Trophoblast cell (in vitro differentiated cells and primary cell): ENCODE measurements around the gene JSRP1.
A peak's percentile ranks its signal among the peaks of the same experiment; 100 is the strongest.

Experiments
- DNase-seq, 2 donors: peaks; one replicate each; pipeline ENCODE4 v3.0.0-alpha.2; 2016
- H2AFZ ChIP-seq: 2 replicates; pipeline ENCODE4 v1.6.1; 2013; ENCODE audit warnings: low read length, moderate library complexity, mild to moderate bottlenecking; ENCODE audit not compliant: insufficient read depth, poor library complexity
- H2AK5ac ChIP-seq: 2 replicates; pipeline ENCODE4 v1.6.1; 2013; ENCODE audit warnings: mild to moderate bottlenecking, low read length
- H2BK120ac ChIP-seq: 2 replicates; pipeline ENCODE4 v1.6.1; 2013; ENCODE audit warnings: low read length, mild to moderate bottlenecking, moderate library complexity; ENCODE audit not compliant: insufficient read depth, poor library complexity
- H2BK12ac ChIP-seq: 2 replicates; pipeline ENCODE4 v1.6.1; 2013; ENCODE audit warnings: mild to moderate bottlenecking, low read length, moderate library complexity
- H2BK5ac ChIP-seq: 2 replicates; pipeline ENCODE4 v1.6.1; 2013; ENCODE audit warnings: low read length, low read depth, moderate library complexity, mild to moderate bottlenecking; ENCODE audit not compliant: poor library complexity
- H3K14ac ChIP-seq: 2 replicates; pipeline ENCODE4 v1.6.1; 2013; ENCODE audit warnings: mild to moderate bottlenecking, low read length
- H3K18ac ChIP-seq: 2 replicates; pipeline ENCODE4 v1.6.1; 2013; ENCODE audit warnings: mild to moderate bottlenecking, low read length
- H3K23ac ChIP-seq: 2 replicates; pipeline ENCODE4 v1.6.1; 2013; ENCODE audit warnings: low read length
- H3K27ac ChIP-seq: 2 replicates; pipeline ENCODE4 v1.5.1; 2013; ENCODE audit warnings: low read depth, mild to moderate bottlenecking, inconsistent platforms, low read length, moderate library complexity
- H3K27me3 ChIP-seq: 2 replicates; pipeline ENCODE4 v1.6.1; 2013; ENCODE audit warnings: inconsistent platforms, mild to moderate bottlenecking, low read length, moderate library complexity; ENCODE audit not compliant: insufficient read depth
- H3K36me3 ChIP-seq, 2 experiments: 1 replicate in 1 of 2; 2 replicates in 1 of 2; pipeline ENCODE4 v1.6.1; 2013; ENCODE audit warnings: low read length in 2 of 2, mild to moderate bottlenecking in 2 of 2, moderate library complexity in 1 of 2; ENCODE audit not compliant: insufficient read depth in 2 of 2, control insufficient read depth in 1 of 2
- H3K4ac ChIP-seq: 2 replicates; pipeline ENCODE4 v1.6.1; 2013; ENCODE audit warnings: low read depth, mild to moderate bottlenecking, low read length, moderate library complexity
- H3K4me1 ChIP-seq, 2 experiments: 1 replicate in 1 of 2; 2 replicates in 1 of 2; pipeline ENCODE4 v1.6.1; 2013; ENCODE audit warnings: low read length in 2 of 2, mild to moderate bottlenecking in 2 of 2, moderate library complexity in 1 of 2; ENCODE audit not compliant: insufficient read depth in 2 of 2, control insufficient read depth in 1 of 2
- H3K4me2 ChIP-seq: 2 replicates; pipeline ENCODE4 v1.6.1; 2013; ENCODE audit warnings: inconsistent platforms, mild to moderate bottlenecking, low read length, moderate library complexity
- H3K4me3 ChIP-seq: 2 replicates; pipeline ENCODE4 v1.5.1; 2013; ENCODE audit warnings: mild to moderate bottlenecking, low read depth, low read length, inconsistent platforms
- H3K79me1 ChIP-seq: one replicate; pipeline ENCODE4 v1.6.1; 2013; ENCODE audit warnings: low read length
- H3K79me2 ChIP-seq: 2 replicates; pipeline ENCODE4 v1.6.1; 2013; ENCODE audit warnings: low read length, mild to moderate bottlenecking; ENCODE audit not compliant: control insufficient read depth, insufficient read depth, poor library complexity
- H3K9ac ChIP-seq: 2 replicates; pipeline ENCODE4 v1.6.1; 2013; ENCODE audit warnings: mild to moderate bottlenecking, low read length
- H3K9me3 ChIP-seq: 2 replicates; pipeline ENCODE4 v1.6.1; 2013; ENCODE audit warnings: low read depth, mild to moderate bottlenecking, control low read depth, inconsistent platforms, low read length; ENCODE audit not compliant: insufficient read depth
- H4K12ac ChIP-seq: 2 replicates; pipeline ENCODE4 v1.6.1; 2013; ENCODE audit warnings: low read depth, mild to moderate bottlenecking, low read length, moderate library complexity
- H4K8ac ChIP-seq: 2 replicates; pipeline ENCODE4 v1.6.1; 2013; ENCODE audit warnings: low read depth, mild to moderate bottlenecking, low read length, moderate library complexity
- H4K91ac ChIP-seq: one replicate; pipeline ENCODE4 v1.6.1; 2013; ENCODE audit warnings: low read depth, mild to moderate bottlenecking, low read length, moderate library complexity
- WGBS: extraction: QIAGEN DNeasy Blood & Tissue Kit; methylation state at CpG from one replicate; pipeline ENCODE4 v1.1.7; 2013; ENCODE audit warnings: missing lambda C conversion rate; ENCODE audit not compliant: insufficient read length, insufficient coverage; ENCODE audit errors: extremely low coverage; 5-methylcytosine and 5-hydroxymethylcytosine counted together

Gene JSRP1

GRCh38 chr19:2231621-2232221 is 24.5 kb downstream of the JSRP1 start:
- no CpG with 5 or more reads among the region's 21 CpGs for WGBS
- no peak overlapping the region for H3K9ac ChIP-seq

GRCh38 chr19:2230807-2231533 is 25.2 kb downstream of the JSRP1 start:
- H3K9me3 ChIP-seq: peaks cover under 1% of the 10 kb centered on the region
- H3K4me2 ChIP-seq: no peak overlapping the region
- no peak overlapping the region for H3K4ac ChIP-seq
- H3K36me3 ChIP-seq: peaks cover 70 to 73% of the 10 kb centered on the region in 2 experiments
- no peaks in the 10 kb centered on the region for H3K27me3 ChIP-seq
- H4K91ac ChIP-seq: no peak overlapping the region
- no CpG with 5 or more reads among the region's 12 CpGs for WGBS
- H3K79me2 ChIP-seq: peaks cover 14% of the 10 kb centered on the region
- H3K23ac ChIP-seq: no peak overlapping the region
- peaks cover 7% of the 10 kb centered on the region for H3K79me1 ChIP-seq
- H2BK120ac ChIP-seq: no peak overlapping the region
- H3K4me3 ChIP-seq: no peak overlapping the region
- H3K27ac ChIP-seq: no peak overlapping the region
- peak overlapping the region; percentile 9 for H4K12ac ChIP-seq
- no peak for DNase-seq
- no peak overlapping the region for H2AFZ ChIP-seq
- H2BK12ac ChIP-seq: no peak overlapping the region
- no peak overlapping the region for H2AK5ac ChIP-seq
- no peak overlapping the region for H4K8ac ChIP-seq
- H2BK5ac ChIP-seq: no peak overlapping the region
- peaks cover 3 to 4% of the 10 kb centered on the region in 2 experiments for H3K4me1 ChIP-seq
- no peak overlapping the region for H3K14ac ChIP-seq
- H3K18ac ChIP-seq: no peak overlapping the region
- no peak overlapping the region for H3K9ac ChIP-seq

More at GRCh38 chr19:2231621-2232221, 24.5 kb downstream of the JSRP1 start:
- no peak overlapping the region for H3K4ac ChIP-seq
- no peak overlapping the region for H4K12ac ChIP-seq
- no peak overlapping the region for H3K14ac ChIP-seq
- no peak overlapping the region for H3K23ac ChIP-seq
- peaks cover 12% of the 10 kb centered on the region for H3K79me1 ChIP-seq
- H4K8ac ChIP-seq: no peak overlapping the region
- H3K4me3 ChIP-seq: no peak overlapping the region
- H2BK120ac ChIP-seq: no peak overlapping the region
- H3K79me2 ChIP-seq: peaks cover 17% of the 10 kb centered on the region
- H2AFZ ChIP-seq: no peak overlapping the region
- H3K36me3 ChIP-seq: peaks cover 63 to 66% of the 10 kb centered on the region in 2 experiments
- H3K9me3 ChIP-seq: no peaks in the 10 kb centered on the region
- H3K18ac ChIP-seq: no peak overlapping the region
- H3K27me3 ChIP-seq: no peaks in the 10 kb centered on the region
- no peak overlapping the region for H2BK12ac ChIP-seq
- H2AK5ac ChIP-seq: no peak overlapping the region
- peak in 1 of 2 donors; percentile 33 for DNase-seq
- H3K4me2 ChIP-seq: no peak overlapping the region
- peaks cover 3 to 4% of the 10 kb centered on the region in 2 experiments for H3K4me1 ChIP-seq
- no peak overlapping the region for H2BK5ac ChIP-seq
- no peak overlapping the region for H4K91ac ChIP-seq
- no peak overlapping the region for H3K27ac ChIP-seq

GRCh38 chr19:2230033-2230531 is 26.1 kb downstream of the JSRP1 start:
- no peak overlapping the region for H4K91ac ChIP-seq
- H2BK12ac ChIP-seq: no peak overlapping the region
- H3K23ac ChIP-seq: no peak overlapping the region
- H4K12ac ChIP-seq: no peak overlapping the region
- H3K14ac ChIP-seq: no peak overlapping the region
- peaks cover 7% of the 10 kb centered on the region for H3K79me2 ChIP-seq
- H3K36me3 ChIP-seq: peaks cover 77 to 82% of the 10 kb centered on the region in 2 experiments
- H2BK5ac ChIP-seq: no peak overlapping the region
- H2AFZ ChIP-seq: no peak overlapping the region
- WGBS: no CpG with 5 or more reads among the region's 43 CpGs
- no peaks in the 10 kb centered on the region for H3K27me3 ChIP-seq
- H2BK120ac ChIP-seq: no peak overlapping the region
- no peak overlapping the region for H3K9ac ChIP-seq
- H3K4me3 ChIP-seq: no peak overlapping the region
- H3K4ac ChIP-seq: no peak overlapping the region
- H3K4me2 ChIP-seq: no peak overlapping the region
- DNase-seq: no peak
- peaks cover 3 to 4% of the 10 kb centered on the region in 2 experiments for H3K4me1 ChIP-seq
- no peak overlapping the region for H4K8ac ChIP-seq
- no peak overlapping the region for H3K18ac ChIP-seq
- H3K27ac ChIP-seq: no peak overlapping the region
- H2AK5ac ChIP-seq: no peak overlapping the region
- peaks cover 3% of the 10 kb centered on the region for H3K9me3 ChIP-seq
- no peaks in the 10 kb centered on the region for H3K79me1 ChIP-seq

- H3K23ac ChIP-seq: no peak overlapping the region
- no peak overlapping the region for H2BK120ac ChIP-seq
- no peak overlapping the region for H2AFZ ChIP-seq
- DNase-seq: peak in 1 of 2 donors; percentile 42
- no peak overlapping the region for H3K4me3 ChIP-seq
- no peak overlapping the region for H2BK12ac ChIP-seq
- H2AK5ac ChIP-seq: no peak overlapping the region
- no peak overlapping the region for H3K27ac ChIP-seq
- H3K9me3 ChIP-seq: peaks cover 3% of the 10 kb centered on the region
- H3K79me2 ChIP-seq: peaks cover 3% of the 10 kb centered on the region
- H3K18ac ChIP-seq: no peak overlapping the region
- H3K27me3 ChIP-seq: no peaks in the 10 kb centered on the region
- no peak overlapping the region for H3K9ac ChIP-seq
- H2BK5ac ChIP-seq: no peak overlapping the region
- no peak overlapping the region for H3K14ac ChIP-seq
- no peaks in the 10 kb centered on the region for H3K4me1 ChIP-seq
- WGBS: no CpG with 5 or more reads among the region's 45 CpGs
- H4K12ac ChIP-seq: no peak overlapping the region
- no peaks in the 10 kb centered on the region for H3K79me1 ChIP-seq
- no peak overlapping the region for H4K8ac ChIP-seq
- peaks cover 82 to 88% of the 10 kb centered on the region in 2 experiments for H3K36me3 ChIP-seq
- H3K4me2 ChIP-seq: no peak overlapping the region
- no peak overlapping the region for H3K4ac ChIP-seq
- H4K91ac ChIP-seq: no peak overlapping the region
These were observed 26.8 kb downstream of the JSRP1 start for GRCh38 chr19:2229103-2230032.
